ENCODE measurements around the gene ATP6AP2.

GRCh38 chrX:40625294-40625693 lies 44.5 kb downstream of the ATP6AP2 start:
- TF ChIP-seq, protein P1, sequence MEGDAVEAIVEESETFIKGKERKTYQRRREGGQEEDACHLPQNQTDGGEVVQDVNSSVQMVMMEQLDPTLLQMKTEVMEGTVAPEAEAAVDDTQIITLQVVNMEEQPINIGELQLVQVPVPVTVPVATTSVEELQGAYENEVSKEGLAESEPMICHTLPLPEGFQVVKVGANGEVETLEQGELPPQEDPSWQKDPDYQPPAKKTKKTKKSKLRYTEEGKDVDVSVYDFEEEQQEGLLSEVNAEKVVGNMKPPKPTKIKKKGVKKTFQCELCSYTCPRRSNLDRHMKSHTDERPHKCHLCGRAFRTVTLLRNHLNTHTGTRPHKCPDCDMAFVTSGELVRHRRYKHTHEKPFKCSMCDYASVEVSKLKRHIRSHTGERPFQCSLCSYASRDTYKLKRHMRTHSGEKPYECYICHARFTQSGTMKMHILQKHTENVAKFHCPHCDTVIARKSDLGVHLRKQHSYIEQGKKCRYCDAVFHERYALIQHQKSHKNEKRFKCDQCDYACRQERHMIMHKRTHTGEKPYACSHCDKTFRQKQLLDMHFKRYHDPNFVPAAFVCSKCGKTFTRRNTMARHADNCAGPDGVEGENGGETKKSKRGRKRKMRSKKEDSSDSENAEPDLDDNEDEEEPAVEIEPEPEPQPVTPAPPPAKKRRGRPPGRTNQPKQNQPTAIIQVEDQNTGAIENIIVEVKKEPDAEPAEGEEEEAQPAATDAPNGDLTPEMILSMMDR (IDR thresholded peaks at IDR 0.05): no peak
- no peak for TF ChIP-seq POLR2A (IDR thresholded peaks at IDR 0.05)

Data from lower leg skin (tissue), 3 donors.